GM19035 (cell line): ENCODE data around the gene GRK3.

Experiments used
- ATAC-seq: cut with Tn5 transposase; IDR thresholded peaks from one replicate; pipeline ENCODE4 v1.9.1; 2021; ENCODE audit not compliant: unreplicated experiment

Gene GRK3

GRCh38 chr22:25750569-25751173 lies 186.2 kb downstream of the GRK3 start:
- ATAC-seq: no peak

DNA sequence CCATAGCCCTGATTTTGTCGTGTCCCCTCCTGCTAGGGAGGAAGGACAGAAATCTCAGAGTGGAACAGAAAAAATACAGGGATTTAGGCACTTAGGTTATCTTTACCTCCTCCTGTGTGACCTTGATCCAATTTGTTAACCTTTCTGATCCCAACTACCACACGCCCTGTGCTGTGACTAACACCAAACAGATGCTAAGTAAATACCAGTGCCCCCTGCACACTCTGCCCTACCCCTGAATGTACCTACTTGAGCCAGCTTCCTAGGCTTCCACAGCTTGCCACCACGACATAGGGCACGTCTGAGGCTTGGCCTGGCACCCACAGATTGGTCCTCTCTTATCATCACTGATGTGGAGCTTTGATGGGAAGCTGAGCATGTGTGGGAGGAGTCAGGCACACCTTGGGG lies 186.7 kb downstream of the GRK3 start:
- ATAC-seq: no peak

GRCh38 chr22:25752615-25753214 lies 188.2 kb downstream of the GRK3 start:
- no peak for ATAC-seq

DNA sequence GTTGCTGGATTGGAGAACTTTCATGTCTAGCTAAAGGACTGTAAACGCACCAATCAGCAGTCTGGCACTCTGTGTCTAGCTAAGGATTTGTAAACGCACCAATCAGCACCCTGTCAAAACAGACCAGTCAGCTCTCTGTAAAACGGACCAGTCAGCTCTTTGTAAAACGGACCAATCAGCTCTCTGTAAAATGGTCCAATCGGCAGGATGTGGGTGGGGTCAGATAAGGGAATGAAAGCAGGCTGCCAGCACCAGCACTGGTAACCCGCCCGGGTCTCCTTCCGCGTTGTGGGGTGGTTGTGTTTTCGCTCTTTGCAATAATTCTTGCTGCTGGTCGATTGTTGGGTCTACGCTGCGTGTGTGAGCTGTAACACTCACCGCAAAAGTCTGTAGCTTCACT lies 188.8 kb downstream of the GRK3 start:
- no peak for ATAC-seq

DNA sequence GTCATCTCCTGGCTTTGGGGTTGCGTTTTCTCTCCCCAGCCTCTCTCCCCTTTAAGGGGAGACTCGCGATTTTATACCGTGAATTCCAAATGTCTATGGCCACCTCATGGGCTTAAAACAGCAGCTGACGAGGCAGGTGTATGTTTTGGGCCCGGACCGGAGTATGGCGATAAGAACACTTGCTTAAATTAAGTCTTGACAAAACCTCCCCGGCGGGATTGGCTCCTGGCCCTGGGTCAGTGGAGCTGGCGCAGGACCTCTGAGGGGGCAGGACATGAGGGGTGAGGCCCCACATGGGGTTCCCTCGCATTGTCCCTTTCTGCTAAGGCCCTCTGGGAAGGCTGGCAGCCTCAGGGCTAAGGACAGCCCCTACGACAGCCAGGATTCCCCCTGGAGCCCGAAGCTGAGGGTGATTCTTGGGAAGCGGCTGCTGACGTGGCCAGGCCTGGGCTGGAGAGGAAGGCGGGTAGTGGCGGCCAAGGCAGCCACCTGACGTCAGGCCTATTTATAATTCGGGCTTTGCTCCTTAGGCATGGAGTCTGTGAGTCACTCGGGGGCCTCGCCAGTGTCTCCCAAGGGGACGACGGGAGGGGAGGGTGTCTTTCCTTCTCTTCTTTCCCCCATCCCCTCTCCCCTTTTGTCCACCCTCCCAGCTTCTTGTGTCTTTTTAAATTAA lies 190.2 kb downstream of the GRK3 start:
- no peak for ATAC-seq

- ATAC-seq: no peak
These were observed 193.2 kb downstream of the GRK3 start for GRCh38 chr22:25757686-25758085.

DNA sequence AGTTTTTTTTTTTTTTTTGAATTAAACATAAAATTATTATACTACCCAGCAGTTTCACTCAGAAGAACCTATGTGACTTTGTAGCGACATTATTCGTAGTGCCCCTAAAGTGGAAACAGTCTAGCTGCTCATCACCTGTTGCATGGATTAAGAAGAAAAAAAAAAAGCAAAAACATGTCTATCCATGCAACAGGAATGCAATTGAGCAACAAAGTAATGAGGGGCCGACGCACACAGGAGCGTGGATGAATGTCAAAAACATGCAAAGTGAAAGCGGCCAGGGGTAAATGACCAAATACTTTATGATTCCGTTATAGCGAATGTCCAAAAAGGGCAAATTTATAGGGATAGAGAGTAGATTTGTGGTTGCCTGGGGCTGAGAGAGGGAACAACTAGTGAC lies 193.8 kb downstream of the GRK3 start:
- no peak for ATAC-seq

- ATAC-seq: no peak
These were observed 195.4 kb downstream of the GRK3 start for GRCh38 chr22:25759825-25760231.

DNA sequence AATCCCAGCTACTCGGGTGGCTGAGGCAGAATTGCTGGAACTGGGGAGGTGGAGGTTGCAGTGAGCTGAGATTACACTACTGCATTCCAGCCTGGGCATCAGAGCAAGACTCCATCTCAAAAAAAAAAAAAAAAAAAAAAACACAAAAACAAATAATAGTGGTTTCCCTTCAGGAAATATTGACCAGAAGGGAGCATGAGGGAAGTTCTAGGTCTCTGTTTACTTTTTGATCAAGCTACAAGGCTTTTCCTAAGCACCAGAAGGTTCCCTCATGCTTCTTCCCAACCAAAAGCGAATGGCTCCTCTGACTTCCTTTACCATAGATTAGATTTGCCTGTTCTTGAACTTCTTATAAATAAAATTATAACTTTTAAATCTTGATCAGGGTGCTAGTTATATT lies 195.8 kb downstream of the GRK3 start:
- no peak for ATAC-seq

GRCh38 chr22:25760848-25761595 lies 196.5 kb downstream of the GRK3 start:
- ATAC-seq: no peak

DNA sequence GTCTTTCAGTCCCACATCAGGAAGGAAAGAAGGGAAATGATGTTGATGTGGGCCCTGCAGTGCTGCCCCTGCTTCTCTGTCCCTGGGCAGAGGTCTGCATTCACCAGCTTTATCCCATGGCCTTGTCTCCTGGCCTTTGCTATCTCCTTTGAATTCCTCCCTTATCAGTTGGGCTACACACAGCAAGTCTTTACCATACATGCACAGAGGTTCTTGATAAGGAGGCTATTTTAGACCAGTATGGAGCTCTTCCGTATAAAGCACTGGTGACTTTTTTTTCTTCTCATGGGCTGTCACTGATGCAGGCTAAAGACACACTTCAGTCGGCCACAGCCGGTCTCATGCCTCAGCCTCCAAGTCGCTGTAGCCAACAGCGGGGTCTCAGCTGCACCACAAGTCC lies 197.7 kb downstream of the GRK3 start:
- ATAC-seq: no peak

- ATAC-seq: no peak
These were observed 198.8 kb downstream of the GRK3 start for GRCh38 chr22:25763239-25763777.

DNA sequence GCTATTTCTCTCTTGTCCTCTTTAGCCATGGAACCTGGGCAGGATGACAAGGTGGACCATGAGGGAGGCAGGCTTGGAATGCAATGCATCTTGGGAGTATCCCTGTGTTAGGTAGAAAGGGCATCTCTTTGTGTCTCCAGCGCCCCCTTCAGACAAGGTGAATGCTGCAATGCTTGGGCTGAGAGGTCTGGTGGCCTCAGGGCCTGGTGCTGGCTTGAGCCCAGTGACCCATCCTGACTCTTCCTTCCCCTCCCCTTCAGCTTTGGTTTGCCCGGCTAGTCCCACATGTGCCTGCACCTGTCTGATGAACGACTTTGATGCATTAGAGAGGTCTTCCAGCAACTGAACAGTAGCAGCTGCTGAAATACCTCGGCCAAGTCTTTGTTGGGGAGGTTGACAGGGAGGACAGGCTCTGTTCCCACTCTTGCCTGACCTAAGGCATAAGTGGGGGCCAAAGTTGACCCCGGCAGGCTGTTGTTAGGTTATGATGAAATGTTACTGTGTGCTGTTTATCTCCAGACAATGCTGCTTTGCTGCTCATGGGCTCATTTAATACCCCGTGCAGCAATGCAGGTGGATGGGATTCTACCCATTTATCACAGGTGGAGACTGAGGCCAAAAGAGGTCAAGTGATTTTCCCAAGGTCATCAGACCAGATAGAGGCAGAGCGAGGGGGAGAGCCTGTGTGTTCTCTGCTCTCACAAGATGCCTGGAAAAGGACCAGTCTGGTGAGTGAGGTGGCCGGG lies 200.0 kb downstream of the GRK3 start:
- ATAC-seq: no peak

DNA sequence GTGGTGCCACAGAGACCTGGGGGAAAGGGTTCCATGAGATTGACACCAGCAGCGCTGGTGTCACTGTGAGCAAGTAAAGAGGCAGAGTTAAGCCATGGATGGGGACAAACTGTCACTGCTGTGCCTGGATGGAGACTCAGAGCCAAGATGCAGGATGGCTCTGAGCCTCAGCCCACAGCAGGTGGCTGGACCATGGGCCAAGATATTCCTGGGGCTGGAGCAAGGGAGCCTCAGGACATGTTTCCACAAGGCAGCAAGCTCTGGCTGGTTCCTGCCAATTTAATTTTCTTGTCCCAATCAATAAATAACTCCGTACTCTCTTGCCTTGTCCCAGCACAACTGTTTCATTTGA lies 200.5 kb downstream of the GRK3 start:
- ATAC-seq: no peak

- ATAC-seq: no peak
These were observed 201.3 kb downstream of the GRK3 start for GRCh38 chr22:25765801-25766200.

GRCh38 chr22:25766418-25766817 lies 201.9 kb downstream of the GRK3 start:
- no peak for ATAC-seq

- no peak for ATAC-seq
These were observed 205.9 kb downstream of the GRK3 start for GRCh38 chr22:25770333-25770732.

DNA sequence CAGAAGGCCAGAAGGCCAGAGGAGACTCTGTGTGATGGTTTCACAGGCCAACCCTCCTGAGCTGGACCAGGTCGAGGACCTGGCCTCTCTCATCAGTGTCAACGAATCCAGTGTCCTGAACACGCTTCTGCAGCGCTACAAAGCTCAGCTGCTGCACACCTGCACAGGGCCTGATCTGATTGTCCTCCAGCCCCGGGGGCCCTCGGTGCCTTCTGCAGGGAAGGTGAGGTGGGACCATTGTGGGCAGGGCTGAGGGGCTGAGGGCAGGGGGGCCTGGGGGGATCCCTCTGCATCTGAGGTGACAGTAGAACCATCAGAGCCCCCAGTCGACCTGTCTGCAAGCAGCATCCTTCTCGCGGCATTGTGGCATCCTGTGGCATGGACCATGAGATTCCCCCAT lies 207.8 kb downstream of the GRK3 start:
- no peak for ATAC-seq

DNA sequence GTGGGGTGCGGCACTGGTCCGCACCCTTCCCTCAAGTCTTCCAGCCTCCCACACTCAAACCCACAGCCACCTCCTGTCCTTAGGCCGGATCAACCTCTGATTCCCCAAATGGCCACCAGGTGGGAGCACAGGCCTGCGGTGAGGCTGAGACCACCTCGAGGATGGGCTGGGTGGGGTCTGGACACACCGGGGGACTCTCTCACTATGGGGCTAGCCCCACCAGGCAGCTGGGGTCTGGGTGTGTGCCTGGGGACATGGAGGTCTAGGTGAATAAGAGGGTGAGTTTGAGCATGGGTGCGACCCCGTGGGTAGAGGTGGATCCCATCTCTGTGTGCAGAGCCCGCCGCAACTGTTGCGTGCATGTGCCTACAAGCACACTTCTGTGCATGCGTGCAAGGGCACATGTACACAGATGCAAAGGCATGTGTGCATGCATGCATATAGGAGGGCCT lies 210.1 kb downstream of the GRK3 start:
- no peak for ATAC-seq

GRCh38 chr22:25775531-25775930 lies 211.1 kb downstream of the GRK3 start:
- ATAC-seq: no peak

DNA sequence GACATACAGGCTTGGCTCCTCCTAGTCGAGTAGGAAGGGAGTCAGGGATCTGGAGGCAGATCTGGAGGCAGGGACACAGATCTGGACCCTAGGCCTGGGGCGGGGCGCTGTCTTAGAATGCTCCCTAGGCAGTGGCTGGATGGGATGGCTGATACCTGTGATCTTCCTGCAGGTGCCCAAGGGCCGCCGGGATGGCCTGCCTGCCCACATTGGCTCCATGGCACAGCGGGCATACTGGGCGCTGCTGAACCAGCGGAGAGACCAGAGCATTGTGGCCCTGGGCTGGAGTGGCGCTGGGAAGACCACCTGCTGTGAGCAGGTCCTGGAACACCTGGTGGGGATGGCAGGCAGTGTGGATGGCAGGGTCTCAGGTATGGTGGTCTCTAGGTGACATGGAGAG lies 212.9 kb downstream of the GRK3 start:
- ATAC-seq: no peak
